Measurements from ENCODE around the gene CLASP1. TPM values are rescaled to one million over a fixed set of nuclear protein-coding genes. Genes with fewer than 3 reads are reported as not detected.

CLASP1 gene
- polyA plus RNA-seq, 1 donor (not counting 4 experiments of a cell fraction or from before 2014, with no cell fraction given), result 16.7 TPM

DNA sequence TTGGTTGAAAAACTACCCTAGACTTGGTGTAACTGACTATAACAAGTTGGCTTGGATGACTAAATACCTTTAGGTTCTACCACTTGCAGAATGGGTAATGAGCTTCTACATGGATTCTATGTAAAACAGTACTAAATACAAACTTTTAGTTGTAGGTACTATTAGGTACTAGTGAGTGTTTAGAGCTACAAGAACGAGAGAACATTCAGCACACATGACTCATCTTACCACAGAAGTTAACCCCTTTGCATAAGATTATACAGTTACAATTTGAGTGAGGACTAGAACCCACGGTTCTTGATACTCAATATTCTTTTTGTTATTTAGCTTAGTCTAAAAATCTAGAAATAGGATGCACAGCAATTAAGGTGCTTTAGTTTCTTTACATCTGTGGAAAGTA lies 262.6 kb downstream of the CLASP1 start:
- peak; percentile 67 for FAIRE-seq
- Histone ChIP-seq H3K9ac (ENCODE audit: control insufficient read depth, extremely low read depth, insufficient read depth, low read length) (no peak overlapping the region), H3K4me1 (ENCODE audit: control insufficient read depth, extremely low read depth, insufficient read depth, low read length) (peaks cover 15% of the 10 kb centered on the region), H2AFZ (ENCODE audit: control insufficient read depth, low read length) (no peak overlapping the region), H3K9me3 (ENCODE audit: control insufficient read depth, low read depth, low read length) (no peaks in the 10 kb centered on the region), H3K36me3 (ENCODE audit: control insufficient read depth in 2 of 2, extremely low read depth in 1 of 2, insufficient read depth in 2 of 2, low read length in 2 of 2) (peaks cover 22 to 25% of the 10 kb centered on the region in 2 experiments), H3K4me3 (ENCODE audit: control insufficient read depth in 2 of 3, extremely low read depth in 1 of 3, insufficient read depth in 2 of 3, low read depth in 1 of 3, low read length in 3 of 3) (no peak overlapping the region), H3K4me2 (ENCODE audit: control insufficient read depth, extremely low read depth, insufficient read depth, low read depth, low read length) (no peak overlapping the region), H3K79me2 (ENCODE audit: control insufficient read depth, insufficient read depth, low read length) (no peaks in the 10 kb centered on the region), H3K27ac (ENCODE audit: control insufficient read depth, insufficient read depth, low read length) (no peak overlapping the region), H4K20me1 (ENCODE audit: control insufficient read depth, extremely low read depth, insufficient read depth, low read length) (no peaks in the 10 kb centered on the region), H3K27me3 (ENCODE audit: control insufficient read depth, extremely low read depth, insufficient read depth, low read length) (no peaks in the 10 kb centered on the region), H3K9me1 (ENCODE audit: control insufficient read depth, extremely low read depth, insufficient read depth, low read length) (no peaks in the 10 kb centered on the region)
- DNase-seq (ENCODE audit: low read depth, low spot score), result no peak
- dilution Hi-C loops (cut with MboI; ENCODE audit: extremely low pct_ligation_motif_present, low sequenced_read_pairs), result no loop called here
- no peak for TF ChIP-seq EZH2 (IDR thresholded peaks at IDR 0.05; ENCODE audit: low read length)
- TF ChIP-seq CTCF (optimal IDR thresholded peaks at IDR 0.05 in 1 of 3, IDR thresholded peaks at IDR 0.05 in 1 of 3, conservative IDR thresholded peaks at IDR 0.05 in 1 of 3; ENCODE audit: extremely low read depth in 1 of 3, insufficient read depth in 2 of 3, low read length in 3 of 3), result no peak

- TF ChIP-seq EZH2 (IDR thresholded peaks at IDR 0.05; ENCODE audit: low read length), result no peak
- H3K36me3 ChIP-seq (ENCODE audit: control insufficient read depth in 2 of 2, extremely low read depth in 1 of 2, insufficient read depth in 2 of 2, low read length in 2 of 2), result peaks cover 23 to 28% of the 10 kb centered on the region in 2 experiments
- H3K9me1 ChIP-seq (ENCODE audit: control insufficient read depth, extremely low read depth, insufficient read depth, low read length), result no peaks in the 10 kb centered on the region
- H3K27ac ChIP-seq (ENCODE audit: control insufficient read depth, insufficient read depth, low read length), result no peak overlapping the region
- no peak overlapping the region for H3K4me2 ChIP-seq (ENCODE audit: control insufficient read depth, extremely low read depth, insufficient read depth, low read depth, low read length)
- H3K4me1 ChIP-seq (ENCODE audit: control insufficient read depth, extremely low read depth, insufficient read depth, low read length), result peaks cover 15% of the 10 kb centered on the region
- H3K9me3 ChIP-seq (ENCODE audit: control insufficient read depth, low read depth, low read length), result no peaks in the 10 kb centered on the region
- no peak overlapping the region for H3K4me3 ChIP-seq (ENCODE audit: control insufficient read depth in 2 of 3, extremely low read depth in 1 of 3, insufficient read depth in 2 of 3, low read depth in 1 of 3, low read length in 3 of 3)
- H2AFZ ChIP-seq (ENCODE audit: control insufficient read depth, low read length), result no peak overlapping the region
- DNase-seq (ENCODE audit: low read depth, low spot score) (no peak), FAIRE-seq (no peak)
- dilution Hi-C loops (cut with MboI; ENCODE audit: extremely low pct_ligation_motif_present, low sequenced_read_pairs), result no loop called here
- H3K9ac ChIP-seq (ENCODE audit: control insufficient read depth, extremely low read depth, insufficient read depth, low read length), result no peak overlapping the region
- no peaks in the 10 kb centered on the region for H3K27me3 ChIP-seq (ENCODE audit: control insufficient read depth, extremely low read depth, insufficient read depth, low read length)
- H4K20me1 ChIP-seq (ENCODE audit: control insufficient read depth, extremely low read depth, insufficient read depth, low read length), result no peaks in the 10 kb centered on the region
- H3K79me2 ChIP-seq (ENCODE audit: control insufficient read depth, insufficient read depth, low read length), result no peaks in the 10 kb centered on the region
These were observed 263.2 kb downstream of the CLASP1 start for GRCh38 chr2:121386102-121386501.

DNA sequence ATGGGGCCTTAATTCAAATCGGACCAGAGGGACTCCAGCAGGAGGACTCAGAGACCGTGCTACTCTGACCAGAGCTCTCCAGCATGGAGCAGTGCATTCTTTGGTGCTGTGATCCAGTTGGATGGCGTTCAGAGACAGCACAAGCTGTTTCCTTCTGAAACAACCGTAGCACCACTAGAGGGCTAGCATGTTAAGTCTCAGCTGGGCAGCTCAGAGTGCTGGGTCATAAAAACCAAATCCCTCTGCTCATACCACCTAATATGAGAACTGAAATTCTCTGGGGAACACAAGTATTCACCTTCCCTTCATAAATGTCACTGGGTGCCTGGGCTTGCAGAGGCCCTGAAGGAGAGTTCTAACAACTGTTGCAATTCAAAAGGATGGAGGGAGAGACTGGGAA lies 266.5 kb downstream of the CLASP1 start:
- no peaks in the 10 kb centered on the region for H4K20me1 ChIP-seq (ENCODE audit: control insufficient read depth, extremely low read depth, insufficient read depth, low read length)
- no peak for DNase-seq (ENCODE audit: low read depth, low spot score)
- H3K27me3 ChIP-seq (ENCODE audit: control insufficient read depth, extremely low read depth, insufficient read depth, low read length), result no peaks in the 10 kb centered on the region
- dilution Hi-C loops (cut with MboI; ENCODE audit: extremely low pct_ligation_motif_present, low sequenced_read_pairs), result no loop called here
- no peak overlapping the region for H3K4me3 ChIP-seq (ENCODE audit: control insufficient read depth in 2 of 3, extremely low read depth in 1 of 3, insufficient read depth in 2 of 3, low read depth in 1 of 3, low read length in 3 of 3)
- H3K4me1 ChIP-seq (ENCODE audit: control insufficient read depth, extremely low read depth, insufficient read depth, low read length), result peaks cover 15% of the 10 kb centered on the region
- H3K36me3 ChIP-seq (ENCODE audit: control insufficient read depth in 2 of 2, extremely low read depth in 1 of 2, insufficient read depth in 2 of 2, low read length in 2 of 2), result peaks cover 24 to 25% of the 10 kb centered on the region in 2 experiments
- no peak overlapping the region for H3K9ac ChIP-seq (ENCODE audit: control insufficient read depth, extremely low read depth, insufficient read depth, low read length)
- TF ChIP-seq CTCF (optimal IDR thresholded peaks at IDR 0.05 in 1 of 3, IDR thresholded peaks at IDR 0.05 in 1 of 3, conservative IDR thresholded peaks at IDR 0.05 in 1 of 3; ENCODE audit: extremely low read depth in 1 of 3, insufficient read depth in 2 of 3, low read length in 3 of 3) (peak; percentile 2 to 23 (median 19)), EZH2 (IDR thresholded peaks at IDR 0.05; ENCODE audit: low read length) (no peak)
- no peaks in the 10 kb centered on the region for H3K9me1 ChIP-seq (ENCODE audit: control insufficient read depth, extremely low read depth, insufficient read depth, low read length)
- FAIRE-seq, result no peak
- H2AFZ ChIP-seq (ENCODE audit: control insufficient read depth, low read length), result no peak overlapping the region
- no peaks in the 10 kb centered on the region for H3K79me2 ChIP-seq (ENCODE audit: control insufficient read depth, insufficient read depth, low read length)
- H3K27ac ChIP-seq (ENCODE audit: control insufficient read depth, insufficient read depth, low read length), result no peak overlapping the region
- H3K9me3 ChIP-seq (ENCODE audit: control insufficient read depth, low read depth, low read length), result no peaks in the 10 kb centered on the region
- no peak overlapping the region for H3K4me2 ChIP-seq (ENCODE audit: control insufficient read depth, extremely low read depth, insufficient read depth, low read depth, low read length)

Data from keratinocyte (primary cell).